GM18858 (cell line): ENCODE results near the gene SLC24A4.
"Not testable (repeated sequence)": the region's sequence is repeated elsewhere in the genome, so short reads cannot be mapped to it uniquely, and the experiment has no call there.

ENCODE experiments used
- ATAC-seq: cut with Tn5 transposase; IDR thresholded peaks from one replicate; pipeline ENCODE4 v1.9.1; 2021; ENCODE audit not compliant: unreplicated experiment

The SLC24A4 gene

DNA sequence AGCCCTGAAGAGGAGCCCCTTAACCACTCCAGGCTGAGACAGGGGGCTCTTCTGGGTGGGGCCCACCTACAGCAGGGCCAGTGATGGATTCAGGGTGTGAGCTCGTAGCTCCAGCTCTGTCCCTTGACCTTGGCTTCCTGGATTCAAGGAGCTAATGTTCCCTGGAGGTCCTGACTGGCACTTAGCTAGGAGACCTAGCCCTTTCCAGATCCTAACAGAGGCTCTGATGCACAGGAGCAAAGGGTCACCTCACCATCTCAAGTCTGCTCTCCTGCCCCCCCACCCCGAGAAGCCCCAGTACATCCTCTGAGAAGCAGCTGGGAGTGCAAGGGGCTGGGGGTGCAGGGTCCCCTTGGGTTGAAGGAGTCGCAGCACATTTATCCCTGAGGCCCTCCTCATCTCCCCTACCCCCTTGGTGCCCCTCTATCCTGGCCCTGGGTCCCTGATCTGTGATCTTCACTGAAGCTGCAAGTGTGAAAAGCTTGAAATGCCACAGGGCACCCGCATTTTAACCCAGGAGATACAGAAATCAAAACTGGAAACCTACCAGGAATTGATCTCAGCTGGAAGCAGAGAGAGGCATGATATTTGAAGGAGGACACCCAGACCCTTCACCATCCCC, 193.5 kb downstream of the SLC24A4 start:
- ATAC-seq, result no peak

DNA sequence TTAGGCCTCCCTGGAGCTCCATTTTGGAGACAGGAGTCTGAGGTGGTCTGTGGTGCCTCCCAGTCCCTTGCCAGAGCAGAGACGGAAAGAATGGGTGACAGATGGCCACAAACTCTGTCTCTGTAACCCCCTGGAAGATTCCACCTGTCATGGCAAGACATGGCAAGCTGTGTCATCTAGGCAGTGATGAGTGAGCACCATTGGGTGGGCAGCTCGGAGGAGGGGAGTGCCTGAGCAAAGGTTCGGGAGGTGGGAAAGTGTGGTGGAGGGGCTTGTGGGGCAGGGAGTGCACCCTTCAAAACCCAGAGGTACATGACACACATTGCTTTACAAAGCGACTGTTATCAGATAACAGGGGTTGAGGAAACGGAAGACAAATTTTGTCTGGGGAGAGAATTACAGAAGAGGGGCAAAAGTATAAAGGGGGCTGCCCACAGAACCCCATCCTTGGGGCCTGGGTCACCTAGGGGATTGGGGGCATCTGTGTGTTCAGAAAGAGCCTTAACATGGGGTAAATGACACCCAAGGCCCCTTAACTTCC, 194.1 kb downstream of the SLC24A4 start:
- no peak for ATAC-seq

DNA sequence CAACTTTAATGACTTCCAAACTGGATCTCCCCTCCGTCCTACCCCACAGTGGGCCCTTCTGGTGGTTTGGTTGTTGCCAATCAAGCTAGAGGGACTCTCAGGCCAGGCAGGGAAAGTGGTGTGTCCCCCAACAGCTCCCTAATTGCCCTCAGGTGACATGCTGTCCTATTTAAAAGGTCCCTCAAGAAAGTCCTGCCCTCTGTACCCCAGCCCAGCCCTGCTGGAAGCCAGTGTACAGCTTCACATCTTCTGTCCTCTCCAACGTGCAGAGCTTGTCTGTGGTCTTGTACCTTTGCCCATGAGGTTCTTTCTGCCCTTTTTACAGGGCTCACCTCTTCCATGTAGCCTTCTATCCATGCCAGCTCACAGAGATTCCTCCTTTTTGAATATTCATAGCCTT, 194.8 kb downstream of the SLC24A4 start:
- no peak for ATAC-seq

- ATAC-seq, result no peak
Measured at GRCh38 chr14:92519246-92520101, 196.5 kb downstream of the SLC24A4 start.

- no peak for ATAC-seq
Measured at GRCh38 chr14:92520102-92521057, 197.4 kb downstream of the SLC24A4 start.

GRCh38 chr14:92521058-92521415, 198.1 kb downstream of the SLC24A4 start:
- no peak for ATAC-seq

DNA sequence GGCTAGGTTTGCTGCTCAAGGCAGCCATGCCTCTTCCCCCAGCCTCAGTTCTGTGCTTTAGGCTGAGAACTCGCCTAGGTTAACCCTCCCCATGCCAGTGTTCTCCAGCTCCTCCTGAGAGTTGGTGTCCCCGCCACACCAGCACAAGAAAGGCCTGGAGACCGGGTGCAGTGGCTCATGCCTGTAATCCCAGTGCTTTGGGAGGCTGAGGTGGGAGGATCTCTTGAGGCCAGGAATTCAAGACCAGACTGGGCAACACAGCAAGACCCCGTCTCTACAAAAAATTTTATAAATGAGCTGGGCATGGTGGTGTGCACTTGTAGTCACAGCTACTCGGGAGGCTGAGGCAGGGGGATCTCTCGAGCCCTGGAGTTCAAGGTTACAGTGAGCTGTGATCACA, 200.8 kb downstream of the SLC24A4 start:
- no peak for ATAC-seq

- ATAC-seq, result no peak
Measured at GRCh38 chr14:92524602-92525185, 201.7 kb downstream of the SLC24A4 start.

- no peak for ATAC-seq
Measured at GRCh38 chr14:92525322-92526095, 202.5 kb downstream of the SLC24A4 start.

DNA sequence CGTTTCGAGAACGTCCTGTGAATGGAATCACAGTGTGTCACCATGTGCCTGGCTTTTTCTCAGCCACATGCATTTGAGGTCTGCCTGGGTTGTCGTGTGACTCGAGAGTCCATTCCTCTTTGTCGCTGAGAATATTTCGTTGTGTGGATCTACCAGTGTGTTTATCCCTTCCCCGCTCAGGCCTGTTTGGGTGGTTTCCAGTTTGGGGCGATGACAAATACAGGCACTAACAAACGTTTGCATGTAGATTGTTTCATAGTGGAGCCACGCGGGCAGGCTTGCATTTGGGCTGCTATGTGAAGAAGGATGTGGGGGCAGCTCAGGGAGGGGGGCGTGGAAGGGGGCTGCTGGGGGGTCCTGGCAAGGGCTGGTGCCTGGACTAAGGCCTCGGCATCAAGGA, 204.8 kb downstream of the SLC24A4 start:
- no peak for ATAC-seq

GRCh38 chr14:92528486-92529100, 205.6 kb downstream of the SLC24A4 start:
- ATAC-seq, result no peak

GRCh38 chr14:92529903-92530302, 206.9 kb downstream of the SLC24A4 start:
- ATAC-seq, result no peak

DNA sequence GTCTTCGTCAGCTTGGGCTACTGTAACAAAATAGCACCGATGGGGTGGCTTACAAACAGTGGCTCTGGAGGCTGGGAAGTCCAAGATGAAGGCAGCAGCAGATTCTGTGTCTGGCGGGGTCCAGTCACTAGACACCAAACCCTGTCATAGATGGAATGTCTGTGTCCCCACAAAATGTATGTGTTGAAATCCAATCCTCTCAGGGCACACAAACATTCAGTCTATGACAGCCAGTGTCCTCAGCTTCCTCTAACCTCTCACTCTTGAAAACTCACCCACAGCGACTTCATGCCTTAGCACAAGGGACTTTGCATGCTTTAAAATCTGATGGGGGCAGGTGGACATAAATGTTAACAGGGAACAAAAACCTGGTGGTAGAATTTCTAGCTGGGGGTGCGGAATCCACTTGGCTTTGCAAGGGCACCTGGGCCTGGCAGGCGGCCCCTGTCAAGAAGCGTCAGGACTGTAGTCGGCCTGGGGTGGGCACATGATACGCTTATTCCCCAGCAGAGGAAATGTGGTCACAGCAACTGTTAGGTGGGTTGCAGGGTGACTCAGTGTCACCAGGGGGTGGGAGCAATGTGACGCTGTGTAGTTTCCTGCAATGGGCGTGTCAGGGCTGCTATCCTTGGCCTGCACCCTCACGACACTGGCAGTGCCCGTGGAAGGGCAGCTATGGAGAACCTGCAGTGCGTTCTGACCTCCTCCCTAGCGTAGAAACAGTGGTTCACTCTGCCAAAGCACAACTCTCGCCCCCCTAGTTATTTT, 208.3 kb downstream of the SLC24A4 start:
- ATAC-seq, result no peak

GRCh38 chr14:92532490-92533163, 209.7 kb downstream of the SLC24A4 start:
- no peak for ATAC-seq

GRCh38 chr14:92534932-92535643, 212.1 kb downstream of the SLC24A4 start:
- ATAC-seq, result no peak

GRCh38 chr14:92536231-92536630, 213.3 kb downstream of the SLC24A4 start:
- ATAC-seq, result not testable (repeated sequence)

DNA sequence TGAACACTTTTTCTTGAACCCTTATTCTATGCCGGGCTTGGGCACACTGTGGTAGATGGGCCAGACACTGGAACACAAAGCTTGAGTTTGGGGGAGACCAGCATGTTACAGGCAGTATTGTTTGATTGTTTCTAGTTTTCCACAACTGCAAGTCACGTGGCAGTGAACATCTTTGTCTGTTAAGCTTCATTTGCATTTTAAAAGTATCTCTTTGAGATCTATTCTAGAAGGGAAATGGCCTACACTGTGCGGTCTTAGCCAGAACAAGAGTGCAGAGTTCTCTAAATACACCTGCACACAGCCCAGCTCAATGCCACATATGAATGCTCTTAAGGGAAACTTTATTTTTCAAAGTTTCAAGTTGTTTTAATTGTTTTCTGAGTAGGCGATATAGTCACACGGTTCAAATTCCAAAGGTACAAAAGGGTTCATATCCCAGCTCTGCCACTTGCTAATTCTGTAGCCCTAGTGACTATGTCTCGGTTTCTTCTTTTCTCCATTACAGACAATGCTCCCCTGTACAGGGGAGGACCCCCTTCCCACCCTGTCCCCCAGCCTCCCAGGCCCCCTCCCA, 215.5 kb downstream of the SLC24A4 start:
- peak; percentile 78 for ATAC-seq
